ENCODE measurements around the gene OR9G1.

GRCh38 chr11:56700242-56700913 is 1.5 kb downstream of the OR9G1 start:
- TF ChIP-seq, protein P1, sequence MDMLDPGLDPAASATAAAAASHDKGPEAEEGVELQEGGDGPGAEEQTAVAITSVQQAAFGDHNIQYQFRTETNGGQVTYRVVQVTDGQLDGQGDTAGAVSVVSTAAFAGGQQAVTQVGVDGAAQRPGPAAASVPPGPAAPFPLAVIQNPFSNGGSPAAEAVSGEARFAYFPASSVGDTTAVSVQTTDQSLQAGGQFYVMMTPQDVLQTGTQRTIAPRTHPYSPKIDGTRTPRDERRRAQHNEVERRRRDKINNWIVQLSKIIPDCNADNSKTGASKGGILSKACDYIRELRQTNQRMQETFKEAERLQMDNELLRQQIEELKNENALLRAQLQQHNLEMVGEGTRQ (IDR thresholded peaks at IDR 0.05; ENCODE audit: low read length): no peak
- TF ChIP-seq, protein P2, sequence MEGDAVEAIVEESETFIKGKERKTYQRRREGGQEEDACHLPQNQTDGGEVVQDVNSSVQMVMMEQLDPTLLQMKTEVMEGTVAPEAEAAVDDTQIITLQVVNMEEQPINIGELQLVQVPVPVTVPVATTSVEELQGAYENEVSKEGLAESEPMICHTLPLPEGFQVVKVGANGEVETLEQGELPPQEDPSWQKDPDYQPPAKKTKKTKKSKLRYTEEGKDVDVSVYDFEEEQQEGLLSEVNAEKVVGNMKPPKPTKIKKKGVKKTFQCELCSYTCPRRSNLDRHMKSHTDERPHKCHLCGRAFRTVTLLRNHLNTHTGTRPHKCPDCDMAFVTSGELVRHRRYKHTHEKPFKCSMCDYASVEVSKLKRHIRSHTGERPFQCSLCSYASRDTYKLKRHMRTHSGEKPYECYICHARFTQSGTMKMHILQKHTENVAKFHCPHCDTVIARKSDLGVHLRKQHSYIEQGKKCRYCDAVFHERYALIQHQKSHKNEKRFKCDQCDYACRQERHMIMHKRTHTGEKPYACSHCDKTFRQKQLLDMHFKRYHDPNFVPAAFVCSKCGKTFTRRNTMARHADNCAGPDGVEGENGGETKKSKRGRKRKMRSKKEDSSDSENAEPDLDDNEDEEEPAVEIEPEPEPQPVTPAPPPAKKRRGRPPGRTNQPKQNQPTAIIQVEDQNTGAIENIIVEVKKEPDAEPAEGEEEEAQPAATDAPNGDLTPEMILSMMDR (IDR thresholded peaks at IDR 0.05; ENCODE audit: control extremely low read depth in 1 of 3, insufficient read depth in 1 of 3, low read depth in 1 of 3, low read length in 3 of 3): no peak
- TF ChIP-seq RAD21 (IDR thresholded peaks at IDR 0.05 in 1 of 2, conservative IDR thresholded peaks at IDR 0.05 in 1 of 2; ENCODE audit: low read depth in 2 of 2, low read length in 2 of 2) (no peak), ASH2L (IDR thresholded peaks at IDR 0.05; ENCODE audit: low read length) (no peak), CBX5 (IDR thresholded peaks at IDR 0.05; ENCODE audit: low read depth, low read length) (no peak), MAX (IDR thresholded peaks at IDR 0.05) (no peak), RXRA (IDR thresholded peaks at IDR 0.05; ENCODE audit: insufficient read depth, low read depth, low read length) (no peak), KDM5A (IDR thresholded peaks at IDR 0.05; ENCODE audit: low read length) (no peak), EGR1 (IDR thresholded peaks at IDR 0.05; ENCODE audit: borderline replicate concordance, low read depth, low read length) (no peak)

Measured in H1 (cell line).